HEK293T (cell line): ENCODE data around the gene LCOR.

ENCODE experiments used
- ARNT ChIP-seq: fragments of 450-650 bp; IDR thresholded peaks from 2 replicates; pipeline ENCODE4 v1.6.1; 2017; ENCODE audit warnings: mild to moderate bottlenecking
- BHLHE40 ChIP-seq: fragments of 450-650 bp; IDR thresholded peaks from 2 replicates; pipeline ENCODE4 v1.6.1; 2016; ENCODE audit warnings: mild to moderate bottlenecking, moderate library complexity, borderline replicate concordance
- CTBP1 ChIP-seq: fragments of 450-650 bp; IDR thresholded peaks from 2 replicates; pipeline ENCODE4 v1.6.1; 2016; ENCODE audit warnings: borderline replicate concordance
- ELF4 ChIP-seq: fragments of 450-650 bp; IDR thresholded peaks from 2 replicates; pipeline ENCODE4 v1.6.1; 2017; ENCODE audit warnings: antibody characterized with exemption
- FOXA1 ChIP-seq: fragments of 450-650 bp; IDR thresholded peaks from 2 replicates; pipeline ENCODE4 v1.6.1; 2016; ENCODE audit warnings: mild to moderate bottlenecking
- FOXK2 ChIP-seq: fragments of 450-650 bp; IDR thresholded peaks from 2 replicates; pipeline ENCODE4 v1.6.1; 2016; ENCODE audit warnings: mild to moderate bottlenecking
- FOXM1 ChIP-seq: fragments of 450-650 bp; IDR thresholded peaks from 2 replicates; pipeline ENCODE4 v1.6.1; 2017; ENCODE audit warnings: mild to moderate bottlenecking, borderline replicate concordance
- LEF1 ChIP-seq: fragments of 450-650 bp; IDR thresholded peaks from 2 replicates; pipeline ENCODE4 v1.6.1; 2017; ENCODE audit warnings: mild to moderate bottlenecking, borderline replicate concordance
- NFRKB ChIP-seq: fragments of 450-650 bp; IDR thresholded peaks from 2 replicates; pipeline ENCODE4 v1.6.1; 2016; ENCODE audit warnings: mild to moderate bottlenecking, moderate library complexity
- SP1 ChIP-seq: fragments of 450-650 bp; IDR thresholded peaks from 2 replicates; pipeline ENCODE4 v1.6.1; 2017
- SUZ12 ChIP-seq: fragments of 450-650 bp; IDR thresholded peaks from 2 replicates; pipeline ENCODE4 v1.6.1; 2016; ENCODE audit warnings: mild to moderate bottlenecking
- TARDBP ChIP-seq: fragments of 450-650 bp; IDR thresholded peaks from 2 replicates; pipeline ENCODE4 v1.6.1; 2016
- ZNF384 ChIP-seq: fragments of 450-650 bp; IDR thresholded peaks from 2 replicates; pipeline ENCODE4 v1.6.1; 2016
- TF ChIP-seq, protein P1 (sequence below): fragments of 450-650 bp; IDR thresholded peaks from 2 replicates; pipeline ENCODE4 v1.6.1; 2016

DNA sequence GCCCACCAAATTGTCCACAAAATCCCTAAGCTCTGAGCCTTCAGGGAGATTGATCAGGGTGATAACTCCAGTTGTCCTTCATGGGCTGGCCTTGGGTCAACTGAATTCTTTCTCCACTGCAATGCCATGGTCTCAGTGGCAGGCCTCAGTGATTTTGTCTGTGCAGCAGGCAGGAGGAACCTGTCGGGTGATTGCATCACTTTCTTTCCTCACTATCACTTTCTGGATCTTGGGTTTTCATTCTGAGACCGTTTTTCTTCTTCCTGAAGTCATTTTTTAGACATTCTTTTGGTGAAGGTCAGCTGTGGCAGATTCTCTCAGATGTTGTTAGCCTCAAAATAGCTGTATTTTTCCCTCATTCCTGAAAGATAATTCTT, 28.8 kb upstream of the LCOR start:
- TF ChIP-seq FOXK2 (no peak), ARNT (no peak), FOXM1 (no peak), SP1 (no peak), BHLHE40 (no peak), NFRKB (no peak), LEF1 (no peak), CTBP1 (no peak), SUZ12 (no peak), FOXA1 (no peak), TARDBP (no peak), ELF4 (no peak), ZNF384 (no peak)
- TF ChIP-seq, protein P1, sequence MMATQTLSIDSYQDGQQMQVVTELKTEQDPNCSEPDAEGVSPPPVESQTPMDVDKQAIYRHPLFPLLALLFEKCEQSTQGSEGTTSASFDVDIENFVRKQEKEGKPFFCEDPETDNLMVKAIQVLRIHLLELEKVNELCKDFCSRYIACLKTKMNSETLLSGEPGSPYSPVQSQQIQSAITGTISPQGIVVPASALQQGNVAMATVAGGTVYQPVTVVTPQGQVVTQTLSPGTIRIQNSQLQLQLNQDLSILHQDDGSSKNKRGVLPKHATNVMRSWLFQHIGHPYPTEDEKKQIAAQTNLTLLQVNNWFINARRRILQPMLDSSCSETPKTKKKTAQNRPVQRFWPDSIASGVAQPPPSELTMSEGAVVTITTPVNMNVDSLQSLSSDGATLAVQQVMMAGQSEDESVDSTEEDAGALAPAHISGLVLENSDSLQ = no peak
